Ishikawa (cell line): ENCODE results near the gene NCKAP1.

Source experiments
- CEBPB ChIP-seq: IDR thresholded peaks from 2 replicates; pipeline ENCODE4 v1.6.1; 2012
- CREB1 ChIP-seq: IDR thresholded peaks from 2 replicates; pipeline ENCODE4 v1.6.1; 2012; ENCODE audit warnings: low read depth
- EGR1 ChIP-seq: IDR thresholded peaks from 2 replicates; pipeline ENCODE4 v1.6.1; 2012
- EP300 ChIP-seq: IDR thresholded peaks from 2 replicates; pipeline ENCODE4 v1.6.1; 2012; ENCODE audit warnings: borderline replicate concordance
- FOXM1 ChIP-seq: IDR thresholded peaks from 2 replicates; pipeline ENCODE4 v1.6.1; 2012; ENCODE audit warnings: low read depth, borderline replicate concordance
- MAX ChIP-seq: IDR thresholded peaks from 2 replicates; pipeline ENCODE4 v1.6.1; 2012
- NFIC ChIP-seq: IDR thresholded peaks from 2 replicates; pipeline ENCODE4 v1.6.1; 2012
- RAD21 ChIP-seq: IDR thresholded peaks from 2 replicates; pipeline ENCODE4 v1.6.1; 2012; ENCODE audit warnings: low read depth
- REST ChIP-seq: IDR thresholded peaks from 2 replicates; pipeline ENCODE4 v1.6.1; 2012; ENCODE audit warnings: low read depth, mild to moderate bottlenecking
- TAF1 ChIP-seq: IDR thresholded peaks from 2 replicates; pipeline ENCODE4 v1.6.1; 2012; ENCODE audit warnings: low read depth, mild to moderate bottlenecking
- TCF12 ChIP-seq: IDR thresholded peaks from 2 replicates; pipeline ENCODE4 v1.6.1; 2012; ENCODE audit warnings: low read depth
- TEAD4 ChIP-seq: IDR thresholded peaks from 2 replicates; pipeline ENCODE4 v1.6.1; 2012
- USF1 ChIP-seq: IDR thresholded peaks from 2 replicates; pipeline ENCODE4 v1.6.1; 2012
- YY1 ChIP-seq: IDR thresholded peaks from 2 replicates; pipeline ENCODE4 v1.6.1; 2012; ENCODE audit warnings: low read depth
- ZBTB7A ChIP-seq: IDR thresholded peaks from 2 replicates; pipeline ENCODE4 v1.6.1; 2012; ENCODE audit warnings: low read depth

NCKAP1 gene

GRCh38 chr2:182941919-182942318 lies 96.3 kb downstream of the NCKAP1 start:
- TF ChIP-seq CEBPB = no peak
- no peak for TF ChIP-seq REST
- TF ChIP-seq FOXM1 = no peak
- TF ChIP-seq TCF12 = no peak
- no peak for TF ChIP-seq YY1
- TF ChIP-seq NFIC = no peak
- TF ChIP-seq EP300 = no peak
- no peak for TF ChIP-seq MAX
- no peak for TF ChIP-seq EGR1
- TF ChIP-seq TAF1 = no peak
- no peak for TF ChIP-seq CREB1
- TF ChIP-seq USF1 = no peak
- no peak for TF ChIP-seq RAD21
- no peak for TF ChIP-seq TEAD4
- TF ChIP-seq ZBTB7A = no peak

- no peak for TF ChIP-seq USF1
These were observed 97.0 kb downstream of the NCKAP1 start for GRCh38 chr2:182941121-182941722.

GRCh38 chr2:182937870-182938269 lies 100.4 kb downstream of the NCKAP1 start:
- TF ChIP-seq ZBTB7A (no peak), NFIC (no peak), YY1 (no peak)

- TF ChIP-seq USF1 (no peak), NFIC (no peak), EGR1 (no peak), YY1 (no peak), MAX (no peak), RAD21 (no peak), CEBPB (no peak), FOXM1 (no peak), CREB1 (no peak)
These were observed 104.6 kb downstream of the NCKAP1 start for GRCh38 chr2:182933629-182934028.

GRCh38 chr2:182929972-182930371 lies 108.3 kb downstream of the NCKAP1 start:
- TF ChIP-seq CEBPB = no peak

- TF ChIP-seq CEBPB (peak; percentile 76), USF1 (no peak)
These were observed 114.0 kb downstream of the NCKAP1 start for GRCh38 chr2:182924306-182924705.

GRCh38 chr2:182921234-182921633 lies 117.0 kb downstream of the NCKAP1 start:
- TF ChIP-seq TCF12 (no peak), EP300 (no peak), NFIC (no peak), REST (no peak), RAD21 (no peak), EGR1 (no peak), ZBTB7A (no peak), YY1 (no peak), FOXM1 (no peak), USF1 (no peak), CREB1 (no peak), TAF1 (no peak), CEBPB (no peak), MAX (no peak), TEAD4 (no peak)
